Effector memory CD4-positive, alpha-beta T cell (primary cell): ENCODE data around the gene CRACDL.

Experiments used
- DNase-seq, 3 donors: peaks; one replicate each; pipeline ENCODE4 v3.0.0-alpha.2; 2020
- H3K27ac ChIP-seq: 2 replicates; pipeline ENCODE4 v1.7.0; 2013; ENCODE audit warnings: mild to moderate bottlenecking, low read length, moderate library complexity; ENCODE audit not compliant: insufficient read depth, poor library complexity, severe bottlenecking
- H3K27me3 ChIP-seq: replicated peaks from 2 replicates; pipeline ENCODE4 v1.7.0; 2013; ENCODE audit warnings: mild to moderate bottlenecking, low read length; ENCODE audit not compliant: insufficient read depth, control insufficient read depth, poor library complexity, severe bottlenecking
- H3K36me3 ChIP-seq: 2 replicates; pipeline ENCODE4 v1.7.0; 2013; ENCODE audit warnings: mild to moderate bottlenecking, low read length, moderate library complexity; ENCODE audit not compliant: control insufficient read depth, insufficient read depth
- H3K4me1 ChIP-seq: 2 replicates; pipeline ENCODE4 v1.7.0; 2013; ENCODE audit warnings: low read length, mild to moderate bottlenecking; ENCODE audit not compliant: control insufficient read depth, insufficient read depth, poor library complexity, severe bottlenecking
- H3K4me3 ChIP-seq: 2 replicates; pipeline ENCODE4 v1.7.0; 2013; ENCODE audit warnings: low read length, low read depth, mild to moderate bottlenecking; ENCODE audit not compliant: insufficient read depth, poor library complexity, severe bottlenecking
- H3K9me3 ChIP-seq: 2 replicates; pipeline ENCODE4 v1.7.0; 2013; ENCODE audit warnings: mild to moderate bottlenecking, low read length, moderate library complexity; ENCODE audit not compliant: control insufficient read depth

Gene CRACDL

GRCh38 chr2:98773169-98773568, 162.9 kb downstream of the CRACDL start:
- H3K27ac ChIP-seq: peak overlapping the region; percentile 79

DNA sequence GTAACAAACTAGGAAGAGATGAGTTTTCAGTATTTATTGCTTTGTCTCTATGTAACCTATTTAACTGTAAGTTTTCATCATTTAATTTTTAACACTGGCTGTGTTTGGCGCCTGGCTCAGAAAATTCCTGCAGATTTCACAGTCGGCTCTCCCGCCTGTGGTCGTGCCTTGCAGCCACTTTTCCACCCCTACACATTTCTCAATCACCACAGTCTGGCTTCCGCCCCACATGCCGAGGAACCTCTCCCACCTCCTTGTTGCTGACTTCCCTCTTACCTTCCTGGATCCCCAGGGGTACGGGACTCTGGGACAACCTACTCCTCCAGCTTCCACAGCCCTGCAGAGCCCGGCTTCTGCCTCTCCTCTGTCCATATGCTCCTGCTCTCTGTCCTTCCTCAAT, 163.5 kb downstream of the CRACDL start:
- no peak for DNase-seq
- Histone ChIP-seq H3K9me3 (no peaks in the 10 kb centered on the region), H3K27me3 (no peaks in the 10 kb centered on the region), H3K4me3 (peak overlapping the region; percentile 46), H3K36me3 (no peaks in the 10 kb centered on the region), H3K27ac (peak overlapping the region; percentile 79), H3K4me1 (peaks cover 63% of the 10 kb centered on the region)

More at GRCh38 chr2:98773169-98773568, 162.9 kb downstream of the CRACDL start:
- no peak for DNase-seq
- no peaks in the 10 kb centered on the region for H3K9me3 ChIP-seq
- no peak overlapping the region for H3K4me3 ChIP-seq
- H3K27me3 ChIP-seq: no peaks in the 10 kb centered on the region
- no peaks in the 10 kb centered on the region for H3K36me3 ChIP-seq
- H3K4me1 ChIP-seq: peaks cover 56% of the 10 kb centered on the region

GRCh38 chr2:98771721-98772524, 164.1 kb downstream of the CRACDL start:
- Histone ChIP-seq H3K27ac (peak overlapping the region; percentile 79), H3K4me1 (peaks cover 69% of the 10 kb centered on the region), H3K36me3 (no peaks in the 10 kb centered on the region), H3K4me3 (peak overlapping the region; percentile 46), H3K9me3 (no peaks in the 10 kb centered on the region), H3K27me3 (no peaks in the 10 kb centered on the region)
- peak; percentile 32 to 61 (median 47) for DNase-seq

DNA sequence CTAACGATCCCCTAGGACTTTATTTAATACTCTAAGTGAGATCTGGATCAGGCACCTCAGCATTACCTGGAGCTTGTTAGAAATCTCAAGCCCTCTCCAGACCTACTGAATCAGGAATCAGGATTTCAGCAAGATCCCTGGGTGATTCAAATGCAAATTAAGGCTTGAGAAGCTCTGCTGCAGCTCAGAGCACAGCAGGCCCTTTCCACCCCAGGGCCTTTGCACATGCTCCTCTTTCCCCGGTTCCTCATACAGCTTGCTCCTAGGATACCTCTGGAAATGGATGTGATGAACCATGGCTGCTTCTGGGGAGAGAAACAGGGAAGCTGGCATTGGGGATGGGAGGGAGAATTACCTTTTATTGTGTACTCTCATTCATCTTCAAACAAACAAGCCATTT, 164.8 kb downstream of the CRACDL start:
- H3K4me3 ChIP-seq: peak overlapping the region; percentile 46
- H3K4me1 ChIP-seq: peaks cover 75% of the 10 kb centered on the region
- no peaks in the 10 kb centered on the region for H3K36me3 ChIP-seq
- H3K9me3 ChIP-seq: no peaks in the 10 kb centered on the region
- H3K27me3 ChIP-seq: no peaks in the 10 kb centered on the region
- peak overlapping the region; percentile 79 for H3K27ac ChIP-seq
- no peak for DNase-seq

- Histone ChIP-seq H3K4me3 (peak overlapping the region; percentile 8), H3K4me1 (peaks cover 82% of the 10 kb centered on the region), H3K27me3 (no peaks in the 10 kb centered on the region), H3K9me3 (no peaks in the 10 kb centered on the region), H3K27ac (peak overlapping the region; percentile 79), H3K36me3 (no peaks in the 10 kb centered on the region)
- DNase-seq: peak; percentile 18 to 45 (median 37)
Observed at GRCh38 chr2:98769784-98770183, 166.2 kb downstream of the CRACDL start.

DNA sequence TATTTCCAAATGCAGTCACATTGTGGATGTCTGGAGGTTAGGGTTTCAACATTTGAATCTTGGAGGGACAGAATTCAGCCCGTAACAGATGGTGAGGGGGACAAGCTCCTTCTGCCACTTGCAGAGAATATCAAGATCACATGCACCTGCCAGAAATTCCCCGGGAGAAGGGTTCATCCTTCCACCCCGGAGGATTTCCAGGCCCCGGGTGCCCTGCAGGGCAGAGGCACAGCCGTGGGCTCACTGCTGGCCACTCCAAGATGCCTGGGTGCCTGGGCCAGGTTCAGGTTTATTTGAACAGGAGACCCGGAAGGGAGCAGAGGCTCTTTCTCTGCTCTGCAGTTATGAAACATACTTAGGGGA, 166.9 kb downstream of the CRACDL start:
- Histone ChIP-seq H3K36me3 (no peaks in the 10 kb centered on the region), H3K9me3 (no peaks in the 10 kb centered on the region), H3K4me1 (peaks cover 77% of the 10 kb centered on the region), H3K27me3 (no peaks in the 10 kb centered on the region), H3K4me3 (peak overlapping the region; percentile 2), H3K27ac (peak overlapping the region; percentile 79)
- no peak for DNase-seq

- Histone ChIP-seq H3K27me3 (no peaks in the 10 kb centered on the region), H3K4me3 (peak overlapping the region; percentile 2), H3K27ac (peak overlapping the region; percentile 79), H3K4me1 (peaks cover 71% of the 10 kb centered on the region), H3K9me3 (no peaks in the 10 kb centered on the region), H3K36me3 (no peaks in the 10 kb centered on the region)
- DNase-seq: no peak
Observed at GRCh38 chr2:98768384-98769113, 167.5 kb downstream of the CRACDL start.

GRCh38 chr2:98764499-98764898, 171.5 kb downstream of the CRACDL start:
- Histone ChIP-seq H3K27me3 (no peaks in the 10 kb centered on the region), H3K4me1 (peaks cover 62% of the 10 kb centered on the region), H3K4me3 (no peak overlapping the region), H3K36me3 (no peaks in the 10 kb centered on the region), H3K27ac (no peak overlapping the region), H3K9me3 (no peaks in the 10 kb centered on the region)
- DNase-seq: no peak

- Histone ChIP-seq H3K9me3 (no peaks in the 10 kb centered on the region), H3K4me1 (peaks cover 60% of the 10 kb centered on the region), H3K27me3 (no peaks in the 10 kb centered on the region), H3K27ac (no peak overlapping the region), H3K4me3 (no peak overlapping the region), H3K36me3 (no peaks in the 10 kb centered on the region)
- no peak for DNase-seq
Observed at GRCh38 chr2:98763209-98763951, 172.6 kb downstream of the CRACDL start.
